Neural cell (in vitro differentiated cells): ENCODE results near the gene ARL8A. TPM values are rescaled to one million over a fixed set of nuclear protein-coding genes. Genes with fewer than 3 reads are reported as not detected.

Experiments
- H2AFZ ChIP-seq: fragments of 200-600, 300-800 bp; sonication (generic), shearing (Covaris generic); 2 replicates; pipeline ENCODE4 v1.6.0; 2014; ENCODE audit warnings: low read depth, mild to moderate bottlenecking, antibody characterized with exemption, low read length, moderate library complexity
- H3F3A ChIP-seq: fragments of 200-600 bp; shearing (Covaris generic); 2 replicates; pipeline ENCODE4 v1.6.1; 2016; ENCODE audit warnings: mild to moderate bottlenecking, moderate library complexity, mixed read lengths, antibody characterized with exemption, low read length; ENCODE audit not compliant: insufficient read depth, poor library complexity, severe bottlenecking
- H3K27ac ChIP-seq: fragments of 200-600, 300-800 bp; sonication (generic), shearing (Covaris generic); 2 replicates; pipeline ENCODE4 v1.5.1; 2014; ENCODE audit warnings: mild to moderate bottlenecking, low read length, moderate library complexity
- H3K27me3 ChIP-seq: fragments of 300-800, 200-600 bp; sonication (generic), shearing (Covaris generic); 2 replicates; pipeline ENCODE4 v1.6.0; 2014; ENCODE audit warnings: mild to moderate bottlenecking, low read depth, low read length, moderate library complexity; ENCODE audit not compliant: insufficient read depth
- H3K36me3 ChIP-seq: fragments of 300-800, 200-600 bp; sonication (generic), shearing (Covaris generic); 2 replicates; pipeline ENCODE4 v1.5.1; 2014; ENCODE audit warnings: mild to moderate bottlenecking, antibody characterized with exemption, low read length, moderate library complexity; ENCODE audit not compliant: insufficient read depth
- H3K4me2 ChIP-seq: fragments of 300-800, 200-600 bp; sonication (generic), shearing (Covaris generic); 2 replicates; pipeline ENCODE4 v1.6.0; 2014; ENCODE audit warnings: mild to moderate bottlenecking, low read length
- H3K4me3 ChIP-seq: fragments of 300-800, 200-600 bp; sonication (generic), shearing (Covaris generic); 2 replicates; pipeline ENCODE4 v1.5.1; 2014; ENCODE audit warnings: mild to moderate bottlenecking, low read length, moderate library complexity
- H3K79me2 ChIP-seq: fragments of 200-600 bp; shearing (Covaris generic); replicated peaks from 2 replicates; pipeline ENCODE4 v1.6.0; 2014; ENCODE audit warnings: mild to moderate bottlenecking, low read length, moderate library complexity; ENCODE audit not compliant: insufficient read depth
- H3K9ac ChIP-seq: fragments of 300-800, 200-600 bp; sonication (generic), shearing (Covaris generic); 2 replicates; pipeline ENCODE4 v1.6.1; 2016; ENCODE audit warnings: mild to moderate bottlenecking, low read length, mixed read lengths
- H3K9me2 ChIP-seq: fragments of 200-600 bp; shearing (Covaris generic); 2 replicates; pipeline ENCODE4 v1.6.1; 2016; ENCODE audit warnings: mild to moderate bottlenecking, low read length, mixed read lengths; ENCODE audit not compliant: insufficient read depth
- H3K9me3 ChIP-seq: fragments of 200-600, 300-800 bp; sonication (generic), shearing (Covaris generic); 2 replicates; pipeline ENCODE4 v1.6.1; 2016; ENCODE audit warnings: mild to moderate bottlenecking, mixed run types, low read length, moderate library complexity, mixed read lengths
- H4K20me1 ChIP-seq: fragments of 200-600 bp; shearing (Covaris generic); 2 replicates; pipeline ENCODE4 v1.6.1; 2016; ENCODE audit warnings: mild to moderate bottlenecking, mixed run types; ENCODE audit not compliant: insufficient read depth
- CTCF ChIP-seq: fragments of 450-650 bp; IDR thresholded peaks from 2 replicates; pipeline ENCODE4 v1.5.1; 2014; ENCODE audit warnings: antibody characterized with exemption, mild to moderate bottlenecking, moderate library complexity; ENCODE audit not compliant: poor library complexity, severe bottlenecking
- EP300 ChIP-seq: fragments of 450-650 bp; conservative IDR thresholded peaks from 2 replicates; pipeline ENCODE4 v1.6.1; 2014; ENCODE audit warnings: antibody characterized with exemption, mild to moderate bottlenecking, moderate library complexity; ENCODE audit not compliant: poor library complexity, severe bottlenecking
- EZH2 ChIP-seq: fragments of 200-600, 300-800 bp; shearing (Covaris generic), sonication (generic); IDR thresholded peaks from 2 replicates; pipeline ENCODE4 v1.6.1; 2014; ENCODE audit warnings: antibody characterized with exemption, low read length, borderline replicate concordance, mild to moderate bottlenecking; ENCODE audit not compliant: insufficient read depth, poor library complexity, severe bottlenecking
- MXI1 ChIP-seq: fragments of 450-650 bp; conservative IDR thresholded peaks from 2 replicates; pipeline ENCODE4 v1.6.1; 2014; ENCODE audit warnings: antibody characterized with exemption, mild to moderate bottlenecking; ENCODE audit not compliant: poor library complexity, severe bottlenecking
- POLR2AphosphoS5 ChIP-seq: IDR thresholded peaks from 2 replicates; pipeline ENCODE4 v1.6.1; 2012
- RAD21 ChIP-seq: fragments of 450-650 bp; conservative IDR thresholded peaks from 2 replicates; pipeline ENCODE4 v1.6.1; 2014; ENCODE audit warnings: antibody characterized with exemption, mild to moderate bottlenecking, moderate library complexity
- SMC3 ChIP-seq: fragments of 450-650 bp; conservative IDR thresholded peaks from 2 replicates; pipeline ENCODE4 v1.6.1; 2014; ENCODE audit warnings: antibody characterized with exemption, mild to moderate bottlenecking, moderate library complexity; ENCODE audit not compliant: poor library complexity
- TAF1 ChIP-seq: IDR thresholded peaks from 2 replicates; pipeline ENCODE4 v1.6.1; 2012; ENCODE audit warnings: low read depth
- polyA plus RNA-seq: library from polyadenylated mRNA; depleted of rRNA; stranded (reverse); fragments of >200 nt; gene quantifications from 2 replicates; pipeline ENCODE4 v1.2.3, GENCODE V29; 2014
- TF ChIP-seq, protein P1 (sequence below): IDR thresholded peaks from 2 replicates; pipeline ENCODE4 v1.6.1; 2012; ENCODE audit warnings: borderline replicate concordance

Gene ARL8A
- polyA plus RNA-seq, 1 donor from 2014 or later, result 89.4 TPM

DNA sequence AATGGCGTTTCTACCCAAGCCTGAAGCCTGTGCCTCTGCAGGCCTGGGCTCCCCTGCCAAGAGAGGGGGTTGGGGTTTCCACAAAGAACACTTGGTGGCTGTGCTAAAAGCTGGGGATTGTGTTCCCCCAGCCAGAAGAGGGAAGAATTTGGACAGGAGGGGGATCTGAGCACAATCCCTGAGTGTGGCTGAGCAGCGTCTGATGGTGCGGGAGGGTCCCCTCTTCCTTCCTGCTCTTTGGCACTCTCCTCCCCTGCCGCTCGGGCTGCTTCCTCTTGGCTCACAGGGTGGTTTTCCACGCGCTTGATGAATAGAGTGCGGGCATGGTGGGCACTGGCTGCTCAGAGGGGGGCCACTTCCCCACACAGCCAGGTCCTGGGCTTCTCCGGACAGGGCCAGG, 18.1 kb downstream of the ARL8A start:
- Histone ChIP-seq H3K79me2 (no peaks in the 10 kb centered on the region), H4K20me1 (no peaks in the 10 kb centered on the region), H3K27me3 (no peaks in the 10 kb centered on the region), H3K36me3 (no peaks in the 10 kb centered on the region), H3K9ac (no peak overlapping the region), H2AFZ (no peak overlapping the region), H3K4me3 (no peak overlapping the region), H3F3A (no peaks in the 10 kb centered on the region), H3K9me2 (no peaks in the 10 kb centered on the region), H3K4me2 (no peak overlapping the region), H3K9me3 (no peaks in the 10 kb centered on the region), H3K27ac (no peak overlapping the region)
- TF ChIP-seq RAD21 (no peak), POLR2AphosphoS5 (no peak), SMC3 (no peak), TAF1 (no peak), CTCF (no peak)
- TF ChIP-seq, protein P1, sequence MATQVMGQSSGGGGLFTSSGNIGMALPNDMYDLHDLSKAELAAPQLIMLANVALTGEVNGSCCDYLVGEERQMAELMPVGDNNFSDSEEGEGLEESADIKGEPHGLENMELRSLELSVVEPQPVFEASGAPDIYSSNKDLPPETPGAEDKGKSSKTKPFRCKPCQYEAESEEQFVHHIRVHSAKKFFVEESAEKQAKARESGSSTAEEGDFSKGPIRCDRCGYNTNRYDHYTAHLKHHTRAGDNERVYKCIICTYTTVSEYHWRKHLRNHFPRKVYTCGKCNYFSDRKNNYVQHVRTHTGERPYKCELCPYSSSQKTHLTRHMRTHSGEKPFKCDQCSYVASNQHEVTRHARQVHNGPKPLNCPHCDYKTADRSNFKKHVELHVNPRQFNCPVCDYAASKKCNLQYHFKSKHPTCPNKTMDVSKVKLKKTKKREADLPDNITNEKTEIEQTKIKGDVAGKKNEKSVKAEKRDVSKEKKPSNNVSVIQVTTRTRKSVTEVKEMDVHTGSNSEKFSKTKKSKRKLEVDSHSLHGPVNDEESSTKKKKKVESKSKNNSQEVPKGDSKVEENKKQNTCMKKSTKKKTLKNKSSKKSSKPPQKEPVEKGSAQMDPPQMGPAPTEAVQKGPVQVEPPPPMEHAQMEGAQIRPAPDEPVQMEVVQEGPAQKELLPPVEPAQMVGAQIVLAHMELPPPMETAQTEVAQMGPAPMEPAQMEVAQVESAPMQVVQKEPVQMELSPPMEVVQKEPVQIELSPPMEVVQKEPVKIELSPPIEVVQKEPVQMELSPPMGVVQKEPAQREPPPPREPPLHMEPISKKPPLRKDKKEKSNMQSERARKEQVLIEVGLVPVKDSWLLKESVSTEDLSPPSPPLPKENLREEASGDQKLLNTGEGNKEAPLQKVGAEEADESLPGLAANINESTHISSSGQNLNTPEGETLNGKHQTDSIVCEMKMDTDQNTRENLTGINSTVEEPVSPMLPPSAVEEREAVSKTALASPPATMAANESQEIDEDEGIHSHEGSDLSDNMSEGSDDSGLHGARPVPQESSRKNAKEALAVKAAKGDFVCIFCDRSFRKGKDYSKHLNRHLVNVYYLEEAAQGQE, result no peak

- Histone ChIP-seq H4K20me1 (no peaks in the 10 kb centered on the region), H2AFZ (no peak overlapping the region), H3K9ac (no peak overlapping the region), H3K4me2 (no peak overlapping the region), H3K4me3 (no peak overlapping the region), H3K27me3 (no peaks in the 10 kb centered on the region), H3K36me3 (no peaks in the 10 kb centered on the region), H3K79me2 (no peaks in the 10 kb centered on the region), H3K9me3 (no peaks in the 10 kb centered on the region), H3K9me2 (no peaks in the 10 kb centered on the region), H3K27ac (no peak overlapping the region), H3F3A (no peaks in the 10 kb centered on the region)
- TF ChIP-seq RAD21, result no peak
Measured at GRCh38 chr1:202125611-202126010, 18.9 kb downstream of the ARL8A start.

DNA sequence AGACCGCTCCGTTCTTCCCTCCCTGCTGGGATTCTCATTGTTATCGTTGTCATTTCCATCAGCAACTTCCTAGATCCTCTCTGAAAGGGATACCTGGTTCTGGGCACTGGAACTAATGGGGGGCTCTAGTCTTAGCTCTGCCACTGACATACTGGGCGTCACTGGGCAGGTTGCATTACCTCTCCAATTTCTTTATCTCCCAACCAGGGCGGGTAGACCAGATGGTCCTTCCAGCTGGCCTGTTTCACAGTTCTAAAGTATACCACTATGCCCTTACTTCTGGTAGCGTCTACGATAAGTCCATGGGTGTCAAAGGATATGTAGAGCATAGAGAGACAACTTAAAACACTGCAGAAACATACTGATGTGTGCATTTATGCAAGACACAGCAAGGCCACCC, 20.4 kb downstream of the ARL8A start:
- Histone ChIP-seq H3F3A (no peaks in the 10 kb centered on the region), H3K79me2 (no peaks in the 10 kb centered on the region), H3K9ac (no peak overlapping the region), H3K4me2 (no peak overlapping the region), H3K4me3 (no peak overlapping the region), H4K20me1 (no peaks in the 10 kb centered on the region), H3K27ac (no peak overlapping the region), H3K36me3 (no peaks in the 10 kb centered on the region), H2AFZ (no peak overlapping the region), H3K9me2 (no peaks in the 10 kb centered on the region), H3K9me3 (no peaks in the 10 kb centered on the region), H3K27me3 (no peaks in the 10 kb centered on the region)
- TF ChIP-seq EZH2 (no peak), RAD21 (no peak), TAF1 (no peak), EP300 (no peak), SMC3 (no peak), POLR2AphosphoS5 (no peak), CTCF (no peak), MXI1 (no peak)
- TF ChIP-seq, protein P1, result no peak
